Glutamatergic neuron (in vitro differentiated cells): Measurements from ENCODE around the gene MED26. TPM values are rescaled to one million over a fixed set of nuclear protein-coding genes. Genes with fewer than 3 reads are reported as not detected.
A peak's percentile ranks its signal among the peaks of the same experiment; 100 is the strongest.

ENCODE experiments used
- DNase-seq: peaks from one replicate; pipeline ENCODE4 v3.0.0; 2022
- H3K27ac Mint-ChIP-seq: one replicate; pipeline ENCODE4 v1.8.0; 2020; ENCODE audit warnings: mild to moderate bottlenecking, mixed read lengths, inconsistent platforms; ENCODE audit not compliant: unreplicated experiment
- H3K27me3 Mint-ChIP-seq: one replicate; pipeline ENCODE4 v1.8.0; 2020; ENCODE audit warnings: mild to moderate bottlenecking, moderate library complexity, mixed read lengths, inconsistent platforms; ENCODE audit not compliant: unreplicated experiment
- H3K36me3 Mint-ChIP-seq: one replicate; pipeline ENCODE4 v1.8.0; 2020; ENCODE audit warnings: mild to moderate bottlenecking, mixed read lengths, inconsistent platforms; ENCODE audit not compliant: unreplicated experiment
- H3K4me1 Mint-ChIP-seq: one replicate; pipeline ENCODE4 v1.8.0; 2020; ENCODE audit warnings: mild to moderate bottlenecking, low read depth, mixed read lengths, inconsistent platforms; ENCODE audit not compliant: unreplicated experiment
- H3K4me3 Mint-ChIP-seq: one replicate; pipeline ENCODE4 v1.8.0; 2020; ENCODE audit warnings: mild to moderate bottlenecking, mixed read lengths, inconsistent platforms; ENCODE audit not compliant: unreplicated experiment
- H3K9me3 Mint-ChIP-seq: one replicate; pipeline ENCODE4 v1.8.0; 2020; ENCODE audit warnings: mild to moderate bottlenecking, moderate library complexity, mixed read lengths, inconsistent platforms; ENCODE audit not compliant: unreplicated experiment
- CTCF ChIP-seq: fragments of 200-600 bp; sonication (generic); IDR thresholded peaks from one replicate; pipeline ENCODE4 v1.5.0; 2021; ENCODE audit not compliant: partially characterized antibody, unreplicated experiment
- total RNA-seq: library from RNA; stranded (reverse); fragmentation: NEBNext Ultra II Directional; extraction: Animal tissue kit (Norgen Biotek cat#: 25700); gene quantifications from one replicate; pipeline ENCODE4 v1.2.1, GENCODE V29; 2021; ENCODE audit not compliant: unreplicated experiment

The MED26 gene
- total RNA-seq, 1 donor from 2014 or later: 9.8 TPM

- Mint-ChIP-seq H3K27ac (peak overlapping the region; percentile 68), H3K4me3 (peak overlapping the region; percentile 20), H3K9me3 (peaks cover 13% of the 10 kb centered on the region), H3K36me3 (no peaks in the 10 kb centered on the region), H3K27me3 (peaks cover 11% of the 10 kb centered on the region), H3K4me1 (peaks cover 13% of the 10 kb centered on the region)
- DNase-seq: no peak
- no peak for TF ChIP-seq CTCF
Observed at GRCh38 chr19:16575282-16575681, 52.7 kb downstream of the MED26 start.

GRCh38 chr19:16573925-16574324, 54.1 kb downstream of the MED26 start:
- TF ChIP-seq CTCF: no peak
- Mint-ChIP-seq H3K4me3 (peak overlapping the region; percentile 98), H3K36me3 (no peaks in the 10 kb centered on the region), H3K9me3 (peaks cover 13% of the 10 kb centered on the region), H3K27me3 (peaks cover 14% of the 10 kb centered on the region), H3K4me1 (peaks cover 10% of the 10 kb centered on the region), H3K27ac (no peak overlapping the region)
- no peak for DNase-seq

- H3K4me1 Mint-ChIP-seq: peaks cover 10% of the 10 kb centered on the region
- H3K27ac Mint-ChIP-seq: peak overlapping the region; percentile 90
- TF ChIP-seq CTCF: no peak
- H3K4me3 Mint-ChIP-seq: peak overlapping the region; percentile 98
- H3K9me3 Mint-ChIP-seq: peaks cover 15% of the 10 kb centered on the region
- peaks cover 12% of the 10 kb centered on the region for H3K27me3 Mint-ChIP-seq
- DNase-seq: no peak
- H3K36me3 Mint-ChIP-seq: no peaks in the 10 kb centered on the region
Observed at GRCh38 chr19:16573296-16573695, 54.7 kb downstream of the MED26 start.

- peaks cover 15% of the 10 kb centered on the region for H3K9me3 Mint-ChIP-seq
- H3K4me3 Mint-ChIP-seq: peak within 1 kb of the TSS; percentile 98
- DNase-seq: peak; percentile 94
- TF ChIP-seq CTCF: no peak
- peaks cover 12% of the 10 kb centered on the region for H3K27me3 Mint-ChIP-seq
- H3K27ac Mint-ChIP-seq: peak within 1 kb of the TSS; percentile 90
- H3K4me1 Mint-ChIP-seq: peaks cover 10% of the 10 kb centered on the region
- H3K36me3 Mint-ChIP-seq: no peaks in the 10 kb centered on the region
Observed at GRCh38 chr19:16572332-16573211, 55.4 kb downstream of the MED26 start, which contains the start of gene SLC35E1. Gene SLC35E1, minus strand, starts transcription at chr19:16572415. Its CDS starts 51 bp downstream, at chr19:16572364.

- Mint-ChIP-seq H3K27ac (no peak overlapping the region), H3K27me3 (peaks cover 12% of the 10 kb centered on the region), H3K9me3 (peaks cover 15% of the 10 kb centered on the region)
Observed at GRCh38 chr19:16571822-16572331, 56.1 kb downstream of the MED26 start.

More at GRCh38 chr19:16571822-16572331, 56.1 kb downstream of the MED26 start:
- TF ChIP-seq CTCF: no peak
- DNase-seq: no peak
- Mint-ChIP-seq H3K4me3 (peak overlapping the region; percentile 86), H3K4me1 (peaks cover 10% of the 10 kb centered on the region), H3K36me3 (peaks cover under 1% of the 10 kb centered on the region)
